Measurements from ENCODE around the gene C10orf53.

DNA sequence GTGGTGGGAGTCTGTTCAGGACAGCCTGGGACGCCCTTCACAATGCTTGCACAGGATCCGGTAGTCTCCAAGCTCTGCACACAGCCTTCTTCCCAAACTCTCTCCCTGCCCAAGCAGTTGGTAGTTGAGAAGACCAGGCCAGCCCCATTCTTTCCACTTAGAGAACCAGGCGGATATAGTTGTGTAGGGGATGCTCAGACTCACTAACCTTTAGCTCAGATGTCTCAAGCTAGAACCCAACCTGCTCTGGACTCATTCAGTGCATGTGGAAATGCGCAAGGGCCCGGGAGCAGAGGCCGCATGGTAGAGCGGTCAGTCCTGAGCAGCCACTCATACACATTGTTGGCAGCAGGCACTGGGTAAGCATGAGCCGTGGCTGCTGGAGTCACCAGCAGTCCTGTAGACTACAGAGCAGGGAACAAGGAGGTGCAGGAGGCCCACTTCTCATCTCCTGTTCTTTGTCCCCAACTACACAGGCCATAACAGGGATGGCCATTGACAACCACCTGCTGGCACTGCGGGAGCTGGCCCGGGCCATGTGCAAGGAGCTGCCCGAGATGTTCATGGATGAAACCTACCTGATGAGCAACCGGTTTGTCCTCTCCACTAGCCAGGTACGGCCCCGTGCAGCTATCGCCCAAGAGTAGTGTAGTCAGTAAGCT, 17.2 kb upstream of the C10orf53 start:
- TF ChIP-seq SP1 (IDR thresholded peaks at IDR 0.05), result no peak
- TF ChIP-seq L3MBTL2 (conservative IDR thresholded peaks at IDR 0.05), result no peak
- TF ChIP-seq ZNF384 (IDR thresholded peaks at IDR 0.05), result no peak
- TF ChIP-seq SUZ12 (IDR thresholded peaks at IDR 0.05), result no peak
- no peak for TF ChIP-seq BHLHE40 (IDR thresholded peaks at IDR 0.05; ENCODE audit: borderline replicate concordance)
- TF ChIP-seq FOXA1 (IDR thresholded peaks at IDR 0.05), result no peak
- no peak for TF ChIP-seq NFRKB (IDR thresholded peaks at IDR 0.05)

Data from HEK293T (cell line).